GM12878 (cell line): ENCODE results near the gene H2AZ1. TPM values are rescaled to one million over a fixed set of nuclear protein-coding genes. Genes with fewer than 3 reads are reported as not detected.
A peak's percentile ranks its signal among the peaks of the same experiment; 100 is the strongest.

Experiments
- BHLHE40 ChIP-seq, 2 experiments: fragments of 450-650 bp in 1 of 2; IDR thresholded peaks; 2 replicates each; pipeline ENCODE4 v1.6.1; 2011 to 2017; ENCODE audit warnings: low read depth in 2 of 2, borderline replicate concordance in 1 of 2, improper control_type of control experiment in 1 of 2, low read length in 1 of 2, mild to moderate bottlenecking in 1 of 2
- IRF4 ChIP-seq: IDR thresholded peaks from 2 replicates; pipeline ENCODE4 v1.6.1; 2011; ENCODE audit warnings: low read depth, low read length
- JUNB ChIP-seq: IDR thresholded peaks from 2 replicates; pipeline ENCODE4 v1.6.1; 2016; ENCODE audit warnings: antibody characterized with exemption, mild to moderate bottlenecking
- NFIC ChIP-seq: IDR thresholded peaks from 2 replicates; pipeline ENCODE4 v1.6.1; 2012; ENCODE audit warnings: low read depth, mild to moderate bottlenecking, inconsistent platforms, low read length, moderate library complexity
- RCOR1 ChIP-seq: conservative IDR thresholded peaks from 2 replicates; pipeline ENCODE4 v1.6.1; 2012; ENCODE audit warnings: low read depth, low read length, improper control_type of control experiment
- RFX5 ChIP-seq: IDR thresholded peaks from 2 replicates; pipeline ENCODE4 v1.6.1; 2011; ENCODE audit warnings: low read depth, low read length, improper control_type of control experiment
- SIN3A ChIP-seq: IDR thresholded peaks from 2 replicates; pipeline ENCODE4 v1.6.1; 2012; ENCODE audit warnings: low read depth, low read length, improper control_type of control experiment
- SRF ChIP-seq, 2 experiments: IDR thresholded peaks; 2 replicates each; pipeline ENCODE4 v1.6.1; 2011; ENCODE audit warnings: low read depth in 2 of 2, low read length in 2 of 2, mild to moderate bottlenecking in 1 of 2, moderate library complexity in 1 of 2
- WRNIP1 ChIP-seq: IDR thresholded peaks from 2 replicates; pipeline ENCODE4 v1.6.1; 2011; ENCODE audit warnings: low read depth, low read length, improper control_type of control experiment, borderline replicate concordance
- YY1 ChIP-seq: IDR thresholded peaks from 2 replicates; pipeline ENCODE4 v1.6.1; 2011; ENCODE audit warnings: low read depth, mild to moderate bottlenecking, low read length
- polyA plus RNA-seq, 11 experiments: library from polyadenylated mRNA; depleted of rRNA in 4 of 11; unstranded in 6 of 11; stranded (reverse) in 5 of 11; fragments of >200 nt; fragmentation: Nextera tagmentation in 4 of 11; fragmentation: Illumina TruSeq in 1 of 11; extraction: Ambion mirVana in 4 of 11; extraction: Trizol in 1 of 11; gene quantifications; 1 replicate in 1 of 11; 2 replicates in 10 of 11; pipeline versions ENCODE4 v1.2.1 to v1.2.3, GENCODE V29; 2011 to 2016; ENCODE audit warnings: inconsistent platforms in 2 of 11, missing spikeins in 2 of 11, low read depth in 1 of 11
- total RNA-seq, 4 experiments: library from RNA; depleted of rRNA in 3 of 4; stranded (reverse); fragments of >200 nt in 3 of 4; fragmentation: Illumina TruSeq in 1 of 4; extraction: Trizol in 1 of 4; gene quantifications; 2 replicates each; pipeline versions ENCODE4 v1.2.1 to v1.2.3, GENCODE V29; 2013 to 2021
- TF ChIP-seq, protein P1 (sequence below): fragments of 450-650 bp; formaldehyde crosslinking; IDR thresholded peaks from 2 replicates; pipeline ENCODE4 v1.4.0; 2022; ENCODE audit warnings: mild to moderate bottlenecking, moderate library complexity
- TF ChIP-seq, protein P2 (sequence below): fragments of 450-650 bp; IDR thresholded peaks from 2 replicates; pipeline ENCODE4 v1.6.1; 2016; ENCODE audit warnings: mild to moderate bottlenecking

H2AZ1 gene
- total and polyA plus RNA-seq, 10 of the 15 experiments (the other 5 are each of a cell fraction or from before 2014, with no cell fraction given), result 652 to 4,800 (median 898) TPM

DNA sequence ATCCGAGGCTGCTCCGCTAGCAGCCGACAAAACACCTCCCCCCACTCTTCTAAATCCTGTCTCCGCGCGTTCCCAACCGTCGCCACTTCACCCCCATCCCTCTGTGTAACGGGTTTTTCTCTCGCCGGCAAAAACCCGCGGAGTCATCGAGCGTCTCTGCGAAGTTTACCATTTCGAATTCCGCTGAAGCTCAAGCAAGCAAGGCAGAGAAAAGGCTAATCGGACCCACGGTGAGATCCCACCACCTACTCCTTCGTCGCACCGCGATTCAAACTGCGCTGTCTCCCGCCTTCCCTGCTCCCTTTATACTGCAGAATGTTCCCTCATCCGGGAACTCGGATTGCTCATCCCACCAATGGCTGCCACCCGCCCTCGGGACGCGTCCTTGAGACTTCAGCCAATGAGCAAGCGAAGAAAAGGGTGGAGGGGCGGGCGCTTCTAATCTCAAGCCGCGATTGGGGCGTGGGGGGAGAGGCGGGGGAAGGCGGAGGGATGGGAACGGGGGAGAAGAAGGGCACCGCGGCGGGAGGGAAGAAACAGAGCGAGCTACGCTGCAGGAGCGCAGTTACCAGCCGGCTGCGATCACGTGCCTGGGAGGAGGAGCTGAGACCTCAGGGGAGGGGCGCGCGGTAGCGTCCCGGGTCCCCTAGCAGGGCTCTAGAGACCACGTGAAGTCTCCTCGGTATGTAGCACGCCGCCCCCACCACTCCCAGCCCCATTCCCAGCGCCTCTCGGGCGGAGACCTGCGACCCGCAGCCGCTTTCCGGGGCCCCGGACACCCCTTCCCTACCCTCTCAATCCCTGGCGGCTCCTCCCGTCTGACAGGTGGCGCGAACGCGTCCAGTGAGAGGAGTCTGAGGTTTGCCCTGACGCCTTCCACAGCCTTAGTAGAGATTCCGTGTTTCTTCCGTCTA, at the start of gene H2AZ1 (continued):
- TF ChIP-seq, protein P1, sequence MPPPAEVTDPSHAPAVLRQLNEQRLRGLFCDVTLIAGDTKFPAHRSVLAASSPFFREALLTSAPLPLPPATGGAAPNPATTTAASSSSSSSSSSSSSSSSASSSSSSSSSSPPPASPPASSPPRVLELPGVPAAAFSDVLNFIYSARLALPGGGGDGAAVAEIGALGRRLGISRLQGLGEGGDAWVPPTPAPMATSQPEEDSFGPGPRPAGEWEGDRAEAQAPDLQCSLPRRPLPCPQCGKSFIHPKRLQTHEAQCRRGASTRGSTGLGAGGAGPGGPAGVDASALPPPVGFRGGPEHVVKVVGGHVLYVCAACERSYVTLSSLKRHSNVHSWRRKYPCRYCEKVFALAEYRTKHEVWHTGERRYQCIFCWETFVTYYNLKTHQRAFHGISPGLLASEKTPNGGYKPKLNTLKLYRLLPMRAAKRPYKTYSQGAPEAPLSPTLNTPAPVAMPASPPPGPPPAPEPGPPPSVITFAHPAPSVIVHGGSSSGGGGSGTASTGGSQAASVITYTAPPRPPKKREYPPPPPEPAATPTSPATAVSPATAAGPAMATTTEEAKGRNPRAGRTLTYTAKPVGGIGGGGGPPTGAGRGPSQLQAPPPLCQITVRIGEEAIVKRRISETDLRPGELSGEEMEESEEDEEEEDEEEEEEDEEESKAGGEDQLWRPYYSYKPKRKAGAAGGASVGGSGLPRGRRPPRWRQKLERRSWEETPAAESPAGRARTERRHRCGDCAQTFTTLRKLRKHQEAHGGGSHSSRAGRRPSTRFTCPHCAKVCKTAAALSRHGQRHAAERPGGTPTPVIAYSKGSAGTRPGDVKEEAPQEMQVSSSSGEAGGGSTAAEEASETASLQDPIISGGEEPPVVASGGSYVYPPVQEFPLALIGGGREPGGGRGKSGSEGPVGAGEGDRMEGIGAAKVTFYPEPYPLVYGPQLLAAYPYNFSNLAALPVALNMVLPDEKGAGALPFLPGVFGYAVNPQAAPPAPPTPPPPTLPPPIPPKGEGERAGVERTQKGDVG (CRISPR knock-in tag), result no peak
- TF ChIP-seq IRF4 (no peak), SIN3A (no peak; the same call in 1 of the 2 replicates), YY1 (peak; percentile 91), WRNIP1 (no peak), RFX5 (peak; percentile 82), BHLHE40 (IDR thresholded peaks at IDR 0.05; ENCODE audit: borderline replicate concordance in 1 of 2, low read depth in 2 of 2, low read length in 1 of 2) (peak; percentile 95 to 97), RCOR1 (no peak; the same call in 1 of the 2 replicates), NFIC (no peak), JUNB (no peak), SRF (IDR thresholded peaks at IDR 0.05; ENCODE audit: low read depth in 2 of 2, low read length in 2 of 2) (0 out of 4 replicates have a peak, but pooled peaks of 1 of the 2 experiments have one; percentile 6)
- TF ChIP-seq, protein P2, sequence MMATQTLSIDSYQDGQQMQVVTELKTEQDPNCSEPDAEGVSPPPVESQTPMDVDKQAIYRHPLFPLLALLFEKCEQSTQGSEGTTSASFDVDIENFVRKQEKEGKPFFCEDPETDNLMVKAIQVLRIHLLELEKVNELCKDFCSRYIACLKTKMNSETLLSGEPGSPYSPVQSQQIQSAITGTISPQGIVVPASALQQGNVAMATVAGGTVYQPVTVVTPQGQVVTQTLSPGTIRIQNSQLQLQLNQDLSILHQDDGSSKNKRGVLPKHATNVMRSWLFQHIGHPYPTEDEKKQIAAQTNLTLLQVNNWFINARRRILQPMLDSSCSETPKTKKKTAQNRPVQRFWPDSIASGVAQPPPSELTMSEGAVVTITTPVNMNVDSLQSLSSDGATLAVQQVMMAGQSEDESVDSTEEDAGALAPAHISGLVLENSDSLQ, result peak; percentile 66; the same call in 1 of the 2 replicates
